GM12801 (cell line): ENCODE results near the gene ELOVL6.

ENCODE experiments used
- TF ChIP-seq, protein P1 (sequence below): IDR thresholded peaks from one replicate; pipeline ENCODE4 v1.5.1; 2011; ENCODE audit warnings: control low read depth; ENCODE audit not compliant: insufficient read length; ENCODE audit errors: extremely low read depth

The ELOVL6 gene

DNA sequence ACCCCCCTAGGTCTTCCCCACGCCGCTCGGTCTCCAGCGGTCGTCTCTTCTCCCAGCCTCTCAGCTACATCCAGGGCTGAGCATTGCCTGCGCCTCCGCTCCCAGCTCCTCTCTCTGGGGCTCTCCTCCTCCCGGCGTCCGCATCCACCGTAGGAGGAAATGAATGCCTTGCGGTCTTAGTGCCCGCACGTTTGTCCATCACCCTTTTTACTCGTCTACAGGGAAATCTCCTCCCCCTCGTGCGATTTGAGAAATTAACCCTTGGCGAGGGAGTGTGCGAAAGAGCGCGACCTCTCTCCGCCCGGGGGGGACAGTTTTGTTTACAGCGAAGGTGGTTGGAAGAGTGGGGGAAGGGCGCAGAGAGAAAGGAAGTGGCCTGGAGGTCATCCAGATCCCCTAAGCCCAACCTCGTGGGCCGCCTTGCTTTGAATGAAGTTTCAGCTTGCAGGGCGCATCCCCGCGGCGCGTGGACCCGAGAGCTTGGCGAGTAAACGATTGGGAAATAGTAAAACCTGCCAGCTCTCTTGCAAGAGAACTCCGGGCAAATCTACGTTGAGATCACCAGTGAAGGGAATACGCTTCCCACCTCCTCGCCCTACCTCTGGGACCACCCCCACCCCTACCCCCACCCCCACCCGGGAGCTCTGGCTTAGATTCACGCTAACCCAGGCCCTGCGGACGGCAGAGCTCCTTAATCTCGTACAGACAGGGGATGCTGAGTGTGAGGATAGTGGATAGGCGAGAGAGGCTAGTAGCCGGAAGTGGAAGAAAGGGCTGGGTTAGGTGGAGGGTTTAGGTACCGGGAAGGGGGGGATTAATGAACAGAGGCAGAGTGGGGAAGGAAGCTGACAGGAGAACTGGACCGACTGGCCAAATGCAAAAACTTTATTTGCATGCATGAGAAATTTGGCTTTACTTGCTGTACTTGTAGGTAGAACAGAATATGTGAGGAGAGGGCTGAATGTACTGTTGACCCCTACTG, at the start of gene ELOVL6:
TSS of gene ELOVL6 (minus strand) at position 181 of the 982 bp plus-strand sequence. CDS start 280 bp downstream, outside the sequence.
- TF ChIP-seq, protein P1, sequence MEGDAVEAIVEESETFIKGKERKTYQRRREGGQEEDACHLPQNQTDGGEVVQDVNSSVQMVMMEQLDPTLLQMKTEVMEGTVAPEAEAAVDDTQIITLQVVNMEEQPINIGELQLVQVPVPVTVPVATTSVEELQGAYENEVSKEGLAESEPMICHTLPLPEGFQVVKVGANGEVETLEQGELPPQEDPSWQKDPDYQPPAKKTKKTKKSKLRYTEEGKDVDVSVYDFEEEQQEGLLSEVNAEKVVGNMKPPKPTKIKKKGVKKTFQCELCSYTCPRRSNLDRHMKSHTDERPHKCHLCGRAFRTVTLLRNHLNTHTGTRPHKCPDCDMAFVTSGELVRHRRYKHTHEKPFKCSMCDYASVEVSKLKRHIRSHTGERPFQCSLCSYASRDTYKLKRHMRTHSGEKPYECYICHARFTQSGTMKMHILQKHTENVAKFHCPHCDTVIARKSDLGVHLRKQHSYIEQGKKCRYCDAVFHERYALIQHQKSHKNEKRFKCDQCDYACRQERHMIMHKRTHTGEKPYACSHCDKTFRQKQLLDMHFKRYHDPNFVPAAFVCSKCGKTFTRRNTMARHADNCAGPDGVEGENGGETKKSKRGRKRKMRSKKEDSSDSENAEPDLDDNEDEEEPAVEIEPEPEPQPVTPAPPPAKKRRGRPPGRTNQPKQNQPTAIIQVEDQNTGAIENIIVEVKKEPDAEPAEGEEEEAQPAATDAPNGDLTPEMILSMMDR = no peak

GRCh38 chr4:110248100-110248499, 49.7 kb upstream of the ELOVL6 start:
- TF ChIP-seq, protein P1 = no peak

GRCh38 chr4:110247591-110247990, 49.2 kb upstream of the ELOVL6 start:
- TF ChIP-seq, protein P1 = no peak

- TF ChIP-seq, protein P1 = no peak
These were observed 47.2 kb upstream of the ELOVL6 start for GRCh38 chr4:110245577-110245976.

DNA sequence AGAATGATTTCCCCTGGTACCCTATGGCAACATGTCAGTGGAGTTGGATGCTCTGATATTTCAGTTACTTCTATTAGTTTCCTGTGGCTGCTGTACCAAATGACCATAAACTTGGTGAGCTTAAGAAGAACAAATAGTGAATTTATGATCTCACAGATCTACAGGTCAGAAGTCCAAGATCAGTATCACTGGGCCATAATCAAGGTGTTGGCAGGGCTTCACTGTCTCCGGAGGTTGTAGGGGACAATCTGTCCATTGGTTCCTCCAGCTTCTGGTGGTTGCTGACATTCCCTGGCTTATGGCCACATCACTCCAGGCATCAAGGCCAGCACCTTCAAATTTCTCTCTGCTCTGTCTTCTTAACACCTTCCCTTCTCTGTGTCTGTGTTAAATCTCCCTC, 37.9 kb upstream of the ELOVL6 start:
- TF ChIP-seq, protein P1 = no peak

DNA sequence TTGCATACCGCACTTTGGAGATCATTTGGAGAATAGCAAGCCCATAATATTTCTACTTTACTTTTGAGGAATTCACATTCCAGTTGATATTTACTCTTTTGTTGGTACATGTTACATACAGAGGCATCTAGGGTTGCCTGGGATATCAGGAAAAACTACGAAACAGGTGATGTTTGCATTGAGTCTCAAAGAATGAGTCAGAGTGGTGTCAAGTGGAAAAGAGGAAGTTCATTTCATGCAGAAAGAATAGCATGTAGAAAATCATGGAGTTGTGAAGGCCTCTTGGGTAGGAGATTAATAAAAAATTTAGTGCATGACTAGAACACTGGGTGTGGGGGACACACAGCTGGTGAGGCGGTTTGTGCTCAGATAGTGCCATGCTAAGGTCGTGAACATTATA, 33.5 kb upstream of the ELOVL6 start:
- TF ChIP-seq, protein P1 = no peak

GRCh38 chr4:110229266-110229665, 30.9 kb upstream of the ELOVL6 start:
- TF ChIP-seq, protein P1 = no peak
